Stomach (tissue), 4 donors: Measurements from ENCODE around the gene S1PR2.

Experiments
- POLR2AphosphoS5 ChIP-seq, 3 donors: sonication (generic); formaldehyde crosslinking; IDR thresholded peaks; one replicate each; pipeline ENCODE4 v1.6.1; 2016; ENCODE audit warnings: antibody characterized with exemption in 3 of 3
- TF ChIP-seq, protein P1 (sequence below), 7 experiments: fragments of 450-650 bp in 4 of 7; fragments of 200-600 bp in 3 of 7; sonication (generic) in 3 of 7; IDR thresholded peaks; one replicate each; pipeline ENCODE4 v1.5.1; 2016 to 2019; ENCODE audit warnings: antibody characterized with exemption in 7 of 7, control low read depth in 2 of 7, mild to moderate bottlenecking in 1 of 7

DNA sequence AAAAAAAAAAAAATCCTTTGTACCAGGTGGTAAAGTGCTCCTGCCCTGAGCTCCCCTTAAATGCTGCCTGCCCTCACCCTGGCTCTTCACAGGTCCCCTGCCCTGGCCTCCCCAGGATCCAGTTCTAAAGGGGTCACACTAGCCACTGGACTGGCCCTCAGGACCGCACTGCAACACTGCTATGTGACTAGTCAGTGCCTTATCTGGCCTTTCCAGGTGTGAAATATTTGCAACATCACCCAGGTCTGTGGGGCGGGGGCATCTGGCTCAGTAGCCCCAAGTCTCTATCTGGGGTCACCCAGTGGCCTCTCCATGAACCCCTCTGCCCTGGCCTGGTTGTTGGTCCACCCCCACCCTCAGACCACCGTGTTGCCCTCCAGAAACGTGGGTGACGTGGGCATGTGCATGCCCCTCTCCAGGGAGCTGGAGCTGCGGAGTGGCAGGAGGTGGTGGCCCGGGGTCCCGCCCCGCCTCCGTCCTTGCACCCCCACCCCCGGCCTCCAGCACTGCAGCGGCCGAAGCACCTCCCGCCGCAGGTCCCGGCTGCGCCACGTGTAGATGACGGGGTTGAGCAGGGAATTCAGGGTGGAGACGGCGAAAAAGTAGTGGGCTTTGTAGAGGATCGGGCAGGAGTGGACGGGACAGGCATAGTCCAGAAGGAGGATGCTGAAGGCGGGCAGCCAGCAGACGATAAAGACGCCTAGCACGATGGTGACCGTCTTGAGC is 7.5 kb downstream of the S1PR2 start:
- no peak for TF ChIP-seq POLR2AphosphoS5 (IDR thresholded peaks at IDR 0.05)
- TF ChIP-seq, protein P1, sequence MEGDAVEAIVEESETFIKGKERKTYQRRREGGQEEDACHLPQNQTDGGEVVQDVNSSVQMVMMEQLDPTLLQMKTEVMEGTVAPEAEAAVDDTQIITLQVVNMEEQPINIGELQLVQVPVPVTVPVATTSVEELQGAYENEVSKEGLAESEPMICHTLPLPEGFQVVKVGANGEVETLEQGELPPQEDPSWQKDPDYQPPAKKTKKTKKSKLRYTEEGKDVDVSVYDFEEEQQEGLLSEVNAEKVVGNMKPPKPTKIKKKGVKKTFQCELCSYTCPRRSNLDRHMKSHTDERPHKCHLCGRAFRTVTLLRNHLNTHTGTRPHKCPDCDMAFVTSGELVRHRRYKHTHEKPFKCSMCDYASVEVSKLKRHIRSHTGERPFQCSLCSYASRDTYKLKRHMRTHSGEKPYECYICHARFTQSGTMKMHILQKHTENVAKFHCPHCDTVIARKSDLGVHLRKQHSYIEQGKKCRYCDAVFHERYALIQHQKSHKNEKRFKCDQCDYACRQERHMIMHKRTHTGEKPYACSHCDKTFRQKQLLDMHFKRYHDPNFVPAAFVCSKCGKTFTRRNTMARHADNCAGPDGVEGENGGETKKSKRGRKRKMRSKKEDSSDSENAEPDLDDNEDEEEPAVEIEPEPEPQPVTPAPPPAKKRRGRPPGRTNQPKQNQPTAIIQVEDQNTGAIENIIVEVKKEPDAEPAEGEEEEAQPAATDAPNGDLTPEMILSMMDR (IDR thresholded peaks at IDR 0.05): no peak
